GM12875 (cell line): ENCODE data around the gene MEFV.
"Not testable (repeated sequence)": the region's sequence is repeated elsewhere in the genome, so short reads cannot be mapped to it uniquely, and the experiment has no call there.

ENCODE experiments used
- H3K4me3 ChIP-seq: one replicate; pipeline ENCODE4 v1.5.1; 2011; ENCODE audit warnings: low read depth, low read length, control low read depth
- CTCF ChIP-seq: IDR thresholded peaks from 2 replicates; pipeline ENCODE4 v1.5.1; 2011; ENCODE audit warnings: low read depth, mild to moderate bottlenecking, control low read depth, inconsistent platforms, low read length, moderate library complexity, borderline replicate concordance; ENCODE audit not compliant: insufficient read depth

The MEFV gene

DNA sequence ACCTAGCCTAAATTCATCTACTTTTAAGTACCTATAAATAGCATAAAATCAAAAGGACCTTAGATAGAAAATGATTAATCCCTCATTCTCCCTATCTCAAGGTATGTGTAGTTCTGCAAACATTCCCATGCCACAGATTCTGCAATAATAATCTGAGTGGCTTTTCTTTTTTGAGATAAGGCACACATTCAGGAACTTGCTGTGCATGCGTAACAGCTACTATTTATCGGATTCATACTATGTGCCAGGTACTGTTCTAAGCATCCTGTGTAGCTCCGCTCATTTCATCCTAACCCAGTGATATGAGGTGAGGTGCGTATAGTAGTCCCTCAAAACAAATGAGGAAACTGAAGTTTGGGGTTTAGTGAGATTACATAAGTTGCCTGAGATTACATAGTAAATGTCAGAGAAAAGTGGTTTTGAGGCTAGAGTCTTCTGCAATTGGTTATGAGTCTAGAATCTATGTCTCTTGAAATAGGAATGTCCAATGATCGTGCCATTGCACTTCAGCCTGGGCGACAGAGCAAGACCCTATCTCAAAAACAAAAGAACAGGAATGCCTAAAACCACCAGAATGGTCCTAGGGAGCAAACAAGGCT lies 24.9 kb upstream of the MEFV start:
- no peak overlapping the region for H3K4me3 ChIP-seq

DNA sequence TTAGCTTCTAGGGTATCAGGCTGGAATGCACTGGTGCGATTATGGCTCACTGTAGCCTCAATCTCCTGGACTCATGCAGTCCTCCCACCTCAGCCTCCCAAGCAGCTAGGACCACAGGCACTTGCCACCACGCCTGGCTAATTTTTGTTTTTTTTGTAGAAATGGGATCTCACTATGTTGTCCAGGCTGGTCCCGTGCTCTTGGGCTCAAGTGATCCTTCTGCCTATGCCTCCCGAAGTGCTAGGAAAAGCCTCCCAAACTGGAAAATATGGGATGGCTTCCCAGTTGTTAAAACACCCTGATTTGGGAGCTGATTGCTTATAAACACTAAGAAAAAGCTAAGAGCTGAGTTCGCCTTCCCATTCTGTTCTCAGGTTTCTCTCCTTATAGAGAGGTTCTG lies 20.2 kb upstream of the MEFV start:
- H3K4me3 ChIP-seq = no peak overlapping the region
- no peak for TF ChIP-seq CTCF

More for the DNA sequence above, 24.9 kb upstream of the MEFV start:
- no peak for TF ChIP-seq CTCF

DNA sequence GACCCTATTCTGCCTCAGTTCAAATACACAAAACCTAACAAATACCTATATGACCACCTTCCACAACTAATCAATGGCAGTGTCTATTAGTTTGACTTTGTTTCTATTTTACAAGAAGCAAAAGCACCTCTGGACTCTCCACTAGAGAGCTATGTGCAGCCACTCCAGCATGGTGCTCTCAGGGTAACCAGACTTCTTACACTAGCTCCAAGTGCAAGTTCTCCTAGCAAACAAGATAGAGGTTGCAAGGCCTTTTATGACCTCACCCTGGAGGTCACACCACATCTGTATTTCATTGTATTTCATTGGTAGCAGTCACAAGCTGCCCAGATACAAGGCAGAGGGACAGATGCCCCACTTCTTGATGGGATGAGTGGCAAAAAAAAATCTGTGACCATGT lies 18.5 kb upstream of the MEFV start:
- no peak for TF ChIP-seq CTCF
- no peak overlapping the region for H3K4me3 ChIP-seq

- TF ChIP-seq CTCF = no peak
- H3K4me3 ChIP-seq = no peak overlapping the region
Observed at GRCh38 chr16:3274490-3274889, 18.1 kb upstream of the MEFV start.

GRCh38 chr16:3271281-3271680 lies 14.8 kb upstream of the MEFV start:
- H3K4me3 ChIP-seq = not testable (repeated sequence)

- H3K4me3 ChIP-seq = not testable (repeated sequence)
Observed at GRCh38 chr16:3270718-3271117, 14.3 kb upstream of the MEFV start.

GRCh38 chr16:3268294-3268693 lies 11.9 kb upstream of the MEFV start:
- no peak overlapping the region for H3K4me3 ChIP-seq
- TF ChIP-seq CTCF = no peak

GRCh38 chr16:3266873-3267537 lies 10.6 kb upstream of the MEFV start:
- peak; percentile 31; the same call in 1 of the 2 replicates for TF ChIP-seq CTCF
- H3K4me3 ChIP-seq = no peak overlapping the region
